NT2/D1 (cell line): ENCODE results near the gene INTS1.

Source experiments
- SUZ12 ChIP-seq: IDR thresholded peaks from 2 replicates; pipeline ENCODE4 v1.6.1; 2011; ENCODE audit not compliant: insufficient read length, insufficient read depth; ENCODE audit errors: extremely low read depth
- YY1 ChIP-seq: IDR thresholded peaks from 2 replicates; pipeline ENCODE4 v1.6.1; 2011; ENCODE audit not compliant: insufficient read length, insufficient read depth
- ZNF274 ChIP-seq: IDR thresholded peaks from 2 replicates; pipeline ENCODE4 v1.6.1; 2011; ENCODE audit warnings: mild to moderate bottlenecking, low read depth, low read length

DNA sequence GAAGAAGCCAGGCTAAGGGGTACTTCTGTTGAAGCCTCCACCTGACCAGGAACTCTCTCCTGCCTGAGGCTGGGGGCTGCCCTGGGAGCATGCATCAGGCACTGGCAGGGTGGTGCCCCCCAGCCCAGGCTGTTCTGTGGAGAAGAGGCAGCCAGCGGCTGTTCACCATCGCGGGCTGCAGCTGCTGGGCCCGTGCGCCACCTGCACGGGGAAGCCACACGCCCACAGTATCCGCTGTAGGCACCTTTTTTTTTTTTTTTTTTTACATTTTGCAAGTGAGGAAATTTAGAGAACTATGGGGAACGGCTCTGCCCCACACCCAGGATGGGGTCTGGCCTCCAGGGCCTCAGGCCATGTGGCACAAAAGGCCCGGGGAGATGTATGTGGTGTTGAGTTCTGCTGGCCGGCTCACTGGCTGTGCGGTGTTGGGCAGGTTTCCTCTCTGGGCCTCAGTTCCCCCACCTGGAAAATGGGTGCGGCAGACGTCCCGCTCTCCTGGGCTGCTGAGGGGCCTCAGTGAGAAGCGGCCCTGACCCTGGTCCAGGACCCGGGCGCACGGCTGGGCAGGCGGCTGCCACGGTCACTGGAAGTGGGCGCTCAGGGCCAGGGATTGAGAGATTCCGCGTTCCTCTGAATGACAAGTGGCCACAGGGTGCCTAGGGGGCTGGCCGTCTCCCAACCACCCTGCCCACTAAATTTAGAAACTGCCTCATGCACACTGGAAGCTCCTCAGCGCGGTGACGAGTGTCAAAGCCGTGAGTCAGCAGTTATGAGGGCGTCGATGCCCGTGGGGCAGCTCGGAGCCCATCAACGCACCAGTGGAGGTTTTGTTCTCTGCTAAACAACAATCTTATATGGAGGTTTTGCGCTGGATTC lies 8.8 kb upstream of the INTS1 start:
- no peak for TF ChIP-seq YY1
- TF ChIP-seq ZNF274 = no peak
- no peak for TF ChIP-seq SUZ12
